ENCODE data around the gene KERA.
"Not testable (repeated sequence)": the region's sequence is repeated elsewhere in the genome, so short reads cannot be mapped to it uniquely, and the experiment has no call there.

KERA gene, protein sequence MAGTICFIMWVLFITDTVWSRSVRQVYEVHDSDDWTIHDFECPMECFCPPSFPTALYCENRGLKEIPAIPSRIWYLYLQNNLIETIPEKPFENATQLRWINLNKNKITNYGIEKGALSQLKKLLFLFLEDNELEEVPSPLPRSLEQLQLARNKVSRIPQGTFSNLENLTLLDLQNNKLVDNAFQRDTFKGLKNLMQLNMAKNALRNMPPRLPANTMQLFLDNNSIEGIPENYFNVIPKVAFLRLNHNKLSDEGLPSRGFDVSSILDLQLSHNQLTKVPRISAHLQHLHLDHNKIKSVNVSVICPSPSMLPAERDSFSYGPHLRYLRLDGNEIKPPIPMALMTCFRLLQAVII

DNA sequence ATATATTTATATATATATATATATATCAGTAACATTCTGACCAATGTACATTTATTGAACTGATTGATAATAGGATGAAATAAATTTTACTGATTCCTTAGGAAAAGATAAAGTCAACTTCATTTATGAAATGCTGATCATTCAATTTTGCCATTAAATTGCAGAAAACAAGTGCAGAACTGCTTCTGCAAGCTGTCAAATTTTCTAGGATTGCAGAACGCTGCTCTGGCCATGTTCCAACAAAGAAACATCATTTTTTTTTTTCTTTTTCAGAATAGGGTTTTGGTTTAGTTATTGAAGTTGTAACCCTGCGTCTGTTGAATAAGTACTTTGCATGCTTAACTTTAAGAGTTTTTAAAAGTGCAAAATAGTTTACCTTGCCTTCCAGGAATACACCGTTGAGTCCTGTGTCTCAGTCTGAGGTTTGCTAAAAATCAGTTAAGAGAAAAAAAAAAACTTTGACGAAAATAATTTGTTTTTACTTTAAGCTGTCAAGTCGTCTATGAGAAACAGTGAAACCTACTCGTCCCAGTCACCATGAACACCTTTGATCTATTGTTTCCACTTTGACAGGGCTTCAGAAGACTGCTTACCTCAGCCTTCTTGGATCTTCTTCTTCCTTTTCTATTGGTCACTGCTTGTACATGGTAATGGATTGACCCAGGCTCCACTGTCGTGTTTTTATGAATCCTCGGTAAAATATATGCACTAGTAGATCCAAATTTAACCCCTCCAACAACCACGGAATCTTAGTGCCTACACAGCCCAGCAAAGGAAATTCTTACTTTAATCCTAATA, at the start of gene KERA:
Gene KERA (minus strand): TSS at position 657 of the 798 bp plus-strand sequence. CDS start 1,743 bp downstream, outside the sequence.
- DNase-seq = no peak

DNA sequence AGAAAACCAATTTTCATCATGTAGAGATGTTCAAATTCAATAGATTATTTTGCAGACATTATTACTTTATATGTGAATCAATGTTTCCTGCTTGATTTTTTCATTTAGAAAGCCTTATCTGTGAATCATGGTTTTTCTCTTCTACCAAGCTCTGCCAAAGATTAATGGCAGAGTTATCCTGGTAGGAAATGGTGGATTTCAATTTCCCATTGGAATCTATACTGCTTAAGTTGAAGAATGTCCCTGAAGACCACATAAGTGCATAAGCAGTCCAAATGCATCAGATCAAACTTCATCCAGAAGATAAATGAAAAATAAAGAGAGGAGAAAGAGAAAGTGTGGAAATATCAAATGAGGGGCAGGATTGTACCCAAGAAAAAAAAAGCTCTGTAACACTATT, 48.5 kb upstream of the KERA start:
- no peak for DNase-seq

DNA sequence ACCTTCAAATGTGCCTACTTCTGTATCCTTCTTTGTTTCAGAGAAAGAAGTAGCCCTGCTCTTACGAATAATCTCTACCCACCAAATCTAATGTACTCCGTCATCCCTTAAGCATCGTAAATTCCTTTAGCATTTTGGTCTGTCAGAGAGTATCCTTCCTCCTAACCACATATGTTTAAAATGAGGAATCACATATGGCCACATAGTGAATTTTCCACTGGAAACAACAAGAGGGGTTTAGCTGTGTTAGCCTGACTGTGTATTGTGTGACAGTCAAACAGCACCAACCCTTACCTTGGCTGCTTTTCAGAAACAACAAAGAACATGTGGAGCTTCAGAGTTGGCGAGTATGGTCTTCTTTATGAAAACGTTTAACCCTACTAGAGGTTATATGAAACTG, 48.0 kb upstream of the KERA start:
- DNase-seq = no peak

DNA sequence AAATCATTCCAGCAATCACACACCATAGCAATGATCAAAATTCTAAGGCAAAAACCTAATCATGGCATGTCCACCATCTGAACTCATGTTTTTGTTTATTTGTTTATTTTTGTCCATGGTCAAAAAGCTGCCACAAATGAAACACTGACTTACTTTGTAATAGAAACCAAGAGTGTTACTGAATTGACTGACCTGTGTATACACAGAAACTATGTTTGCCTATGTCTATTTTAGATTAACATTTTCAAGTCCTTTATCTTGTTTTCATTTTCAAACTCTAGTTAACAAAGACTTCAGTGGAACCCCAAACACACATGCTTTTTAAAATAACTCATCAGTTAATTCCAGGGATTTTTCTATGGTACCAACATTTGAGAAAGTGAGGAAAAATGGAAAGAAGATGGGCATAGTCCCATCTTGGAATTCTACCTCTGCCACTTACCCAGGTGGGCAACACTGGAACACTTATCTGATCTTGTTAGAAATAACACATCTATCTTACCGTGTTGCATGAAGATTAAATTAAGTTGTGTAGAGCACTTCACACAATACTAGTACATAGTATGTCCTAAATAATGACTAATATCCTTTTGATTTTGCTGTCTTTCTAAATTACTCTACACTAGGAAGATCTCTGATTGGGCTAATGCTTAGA, 47.1 kb upstream of the KERA start:
- DNase-seq = no peak

DNA sequence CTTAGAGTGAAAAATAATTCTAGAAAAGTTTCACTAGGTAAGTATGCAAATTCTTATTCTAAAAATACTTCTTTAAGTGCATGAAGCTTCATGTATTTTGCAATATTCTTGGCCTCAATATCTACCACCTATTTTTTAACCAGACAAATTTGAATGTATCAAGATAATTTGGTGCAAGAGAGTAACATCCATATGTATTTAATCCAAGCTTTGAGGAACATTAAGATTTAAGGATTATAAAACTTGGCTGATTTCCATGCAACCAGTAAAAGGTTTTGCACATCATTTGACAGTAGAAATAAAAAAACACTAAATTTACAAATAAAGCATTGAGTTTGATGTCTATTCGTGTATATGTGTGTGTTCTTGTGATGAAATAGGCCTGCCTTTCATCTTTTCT, 45.8 kb upstream of the KERA start:
- no peak for DNase-seq

DNA sequence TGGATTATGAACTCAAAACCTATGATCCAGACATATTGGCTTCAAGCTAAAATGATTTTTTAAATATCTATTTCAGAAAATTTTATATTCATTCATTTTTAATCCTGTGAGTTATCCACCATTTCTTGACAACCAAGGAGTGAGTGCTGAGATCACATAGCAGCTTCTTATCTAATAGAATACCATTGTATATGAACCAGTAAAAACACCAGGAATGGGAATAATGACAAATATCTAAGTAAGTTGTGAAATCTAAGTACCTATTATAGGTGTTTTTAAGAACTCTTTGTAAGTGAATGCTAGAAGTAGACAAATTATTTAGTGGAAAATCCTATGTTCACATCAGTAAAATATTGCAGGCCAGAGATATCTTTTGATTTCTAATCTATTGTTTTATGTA, 45.3 kb upstream of the KERA start:
- no peak for DNase-seq

DNA sequence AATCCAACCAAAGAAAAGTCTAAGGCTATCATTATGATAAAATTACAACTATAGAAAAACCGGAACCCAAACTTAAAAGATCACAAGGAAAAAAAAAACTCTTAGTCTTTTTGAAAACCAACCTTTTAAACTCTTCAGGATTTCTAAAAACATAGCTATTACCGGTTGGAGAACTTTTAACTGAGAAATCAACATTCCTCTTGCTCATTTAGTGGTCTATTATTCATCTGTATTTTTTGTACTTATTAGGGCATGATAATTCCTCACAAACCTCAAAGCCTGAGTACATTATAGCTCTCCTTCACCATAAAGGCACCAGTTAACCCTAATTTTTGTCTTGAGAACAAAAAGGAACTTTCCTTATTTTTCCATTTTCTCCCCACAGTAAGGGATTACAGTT, 43.1 kb upstream of the KERA start:
- no peak for DNase-seq

DNA sequence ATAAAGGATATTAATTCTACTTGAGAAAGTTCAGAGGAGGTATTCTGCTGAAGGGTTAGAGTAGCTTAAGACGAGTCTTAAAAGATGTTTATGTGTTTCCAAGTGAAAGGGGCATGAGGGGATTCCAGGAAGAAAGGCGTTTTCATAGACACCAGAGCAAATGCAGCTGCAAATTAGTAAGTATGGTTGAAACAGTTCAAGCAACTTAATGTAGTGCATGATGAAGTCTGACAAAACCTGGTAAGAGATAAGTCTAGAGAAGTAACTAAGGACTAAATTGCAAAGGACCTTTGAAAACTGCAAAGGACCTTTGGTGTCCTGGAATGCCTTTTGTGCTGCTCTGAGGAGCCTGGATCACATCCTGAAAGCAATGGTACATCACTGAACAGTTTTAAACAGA, 42.0 kb upstream of the KERA start:
- DNase-seq = no peak

DNA sequence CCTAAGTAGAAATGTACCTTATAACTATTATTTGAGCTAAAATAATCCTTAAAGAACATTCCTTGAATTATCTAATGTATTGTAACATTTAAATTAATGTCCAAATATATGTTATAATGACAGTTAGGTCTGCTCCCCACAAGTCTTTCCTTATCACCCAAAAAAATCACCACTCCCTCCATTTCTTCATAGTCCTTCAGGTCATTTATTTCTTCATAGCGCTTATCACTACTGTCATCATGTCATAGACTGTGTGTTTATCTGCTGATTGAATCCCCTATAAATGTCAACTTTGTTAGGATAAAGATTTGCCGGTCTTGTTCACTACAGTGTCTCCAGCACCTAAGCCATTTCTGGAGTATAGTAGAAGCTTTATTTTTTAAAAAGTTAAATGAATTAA, 41.5 kb upstream of the KERA start:
- no peak for DNase-seq

DNA sequence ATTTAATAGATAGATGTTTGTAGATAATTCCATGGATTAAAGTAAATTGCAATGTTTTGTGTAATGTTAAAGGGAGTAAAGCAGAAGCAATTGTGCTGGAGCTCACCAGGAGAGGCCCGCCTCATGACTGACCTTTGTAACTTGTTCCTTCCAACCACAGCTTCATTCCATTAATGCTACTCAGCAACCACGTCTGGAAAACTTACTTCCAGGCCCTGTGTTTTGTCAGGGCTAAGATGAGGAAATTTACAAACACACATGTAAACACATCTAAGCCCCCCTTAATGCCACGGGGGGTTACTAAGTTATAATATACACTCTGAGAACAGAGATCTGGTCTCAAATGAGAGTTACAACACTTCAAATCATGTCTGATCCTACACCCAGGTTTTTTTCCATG, 41.1 kb upstream of the KERA start:
- no peak for DNase-seq

DNA sequence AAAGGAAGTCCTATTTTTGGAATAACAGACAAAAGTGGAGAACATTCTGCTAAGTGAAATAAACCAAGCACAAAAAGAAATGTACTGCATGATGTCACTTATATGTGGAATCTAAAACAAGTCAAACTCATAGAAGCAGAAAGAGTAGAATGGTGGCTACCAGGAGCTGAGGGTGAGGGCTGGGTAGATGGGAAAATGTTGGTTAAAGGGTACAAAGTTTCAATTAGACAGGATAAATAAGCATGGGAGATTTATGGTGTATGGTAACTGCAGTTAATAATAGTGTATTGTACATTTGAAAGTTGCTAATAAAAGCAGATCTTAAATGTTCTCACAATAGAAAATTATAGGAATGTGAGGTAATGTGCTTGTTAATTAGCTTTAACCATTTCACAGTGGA, 40.6 kb upstream of the KERA start:
- no peak for DNase-seq

DNA sequence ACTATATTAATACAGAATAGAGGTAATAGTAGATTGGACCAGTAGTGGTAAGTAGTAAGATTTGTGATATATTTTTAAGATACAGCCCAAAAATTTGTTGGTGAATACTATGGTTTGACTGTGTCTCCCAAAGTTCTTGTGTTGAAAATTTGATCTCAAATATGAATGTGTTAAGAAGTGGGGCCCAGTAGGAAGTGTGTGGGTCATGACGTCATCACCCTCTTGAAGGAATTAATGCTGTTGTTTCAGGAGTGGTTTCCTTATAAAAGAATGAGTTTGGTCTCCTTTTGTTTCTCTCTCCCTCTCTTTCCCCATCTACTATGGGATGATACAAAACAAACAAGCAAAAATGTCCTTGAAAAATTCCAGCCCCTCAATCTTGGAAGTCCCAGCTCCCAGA, 37.1 kb upstream of the KERA start:
- DNase-seq = no peak

DNA sequence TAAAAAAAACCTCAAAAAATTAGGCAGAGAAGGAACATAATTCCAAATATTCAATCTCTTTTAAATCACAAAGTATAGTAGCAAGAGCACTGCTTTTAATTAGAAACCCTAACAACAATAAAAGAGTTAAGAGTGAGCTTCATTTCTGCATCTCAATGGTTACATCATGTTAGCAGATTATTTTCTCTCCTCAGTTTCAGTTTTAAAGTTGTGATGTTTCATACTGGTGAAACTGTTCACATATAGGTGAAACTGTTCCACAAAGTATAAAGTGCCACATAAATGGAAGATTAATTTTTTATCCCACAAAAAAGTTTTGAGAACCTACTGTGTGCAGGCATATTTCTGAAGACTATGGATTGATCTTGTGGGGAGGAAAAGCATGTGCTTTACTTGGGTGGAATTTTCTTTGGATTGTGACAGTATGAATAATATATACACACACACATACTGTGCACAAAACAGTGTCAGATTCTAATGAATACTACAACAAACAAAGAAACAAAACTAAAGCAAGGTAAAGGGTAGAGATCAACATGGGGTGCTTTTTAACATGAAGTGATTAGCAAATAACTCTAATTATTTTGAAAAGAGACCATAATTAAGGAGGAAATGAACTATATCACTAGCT, 36.3 kb upstream of the KERA start:
- DNase-seq = no peak

DNA sequence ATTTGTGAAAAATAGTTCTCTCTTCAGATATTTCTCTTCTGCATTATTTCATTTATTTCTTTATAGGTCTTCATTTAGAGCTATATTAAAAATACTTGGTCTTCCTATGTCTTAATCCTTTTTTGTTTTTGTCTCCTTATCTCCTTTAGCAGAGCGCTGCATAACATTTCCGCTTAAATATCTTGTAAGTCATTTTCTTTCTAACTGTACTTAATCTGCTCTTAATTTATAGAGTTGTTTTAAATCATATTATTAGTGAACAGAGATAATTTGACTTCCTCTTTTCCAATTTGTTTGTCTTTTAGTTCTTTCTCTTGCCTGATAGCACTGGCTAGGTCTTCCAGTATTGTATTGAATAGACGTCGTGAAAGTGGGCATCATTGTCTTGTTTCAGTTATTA, 35.5 kb upstream of the KERA start:
- DNase-seq = no peak

DNA sequence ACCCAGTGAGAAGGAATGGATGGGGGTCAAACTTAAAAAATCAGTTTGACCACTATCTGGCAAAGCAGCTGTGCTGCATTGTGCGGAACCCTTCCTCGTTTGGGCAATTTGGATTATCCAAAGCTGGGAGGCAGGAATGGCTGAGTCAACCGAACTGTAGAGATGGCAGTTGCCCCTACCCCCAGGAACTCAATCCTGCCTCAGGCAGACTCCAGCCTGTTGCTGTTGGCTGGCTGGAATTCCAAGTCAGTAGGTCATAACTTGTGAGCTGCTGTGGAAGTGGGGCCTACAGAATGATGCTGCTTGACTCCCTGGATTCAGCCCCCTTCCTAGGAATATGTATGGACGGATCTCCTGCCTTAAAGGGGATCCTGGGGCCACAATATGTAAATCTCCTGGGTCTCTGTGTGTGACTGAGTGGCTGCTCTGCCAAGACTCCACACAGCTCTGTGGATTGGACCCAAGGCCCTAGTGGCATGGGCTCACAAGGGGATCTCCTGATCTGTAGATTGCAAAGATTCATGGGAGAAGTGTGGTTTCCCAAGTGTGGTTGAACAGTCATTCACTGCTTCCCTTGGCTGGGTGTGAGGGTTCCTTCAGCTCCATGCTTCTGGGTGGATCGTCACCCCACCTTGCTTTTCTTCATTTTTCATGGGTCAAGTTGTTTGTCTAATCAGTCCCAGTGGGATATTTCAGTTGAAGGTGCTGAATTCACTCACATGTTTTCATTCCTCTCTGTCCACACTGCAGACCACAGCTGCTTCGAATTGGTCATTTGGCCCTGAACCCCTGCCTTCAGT, 34.3 kb upstream of the KERA start:
- DNase-seq = no peak

DNA sequence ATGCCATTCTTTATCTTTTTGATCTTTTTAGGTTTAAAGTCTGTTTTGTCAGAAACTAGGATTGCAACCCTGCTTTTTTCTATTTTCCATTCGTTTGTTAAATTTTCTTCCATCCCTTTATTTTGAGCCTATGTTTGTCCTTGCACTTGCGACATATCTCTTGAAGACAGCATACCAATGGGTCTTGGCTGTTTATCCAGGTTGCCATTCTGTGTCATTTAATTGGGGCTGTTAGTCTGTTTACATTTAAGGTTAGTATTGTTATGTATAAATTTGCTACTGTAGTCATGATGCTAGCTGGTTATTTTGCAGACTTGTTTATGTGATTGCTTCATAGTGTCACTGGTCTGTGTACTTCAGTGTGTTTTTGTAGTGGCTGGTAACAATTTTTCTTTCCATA, 32.1 kb upstream of the KERA start:
- not testable (repeated sequence) for DNase-seq

DNA sequence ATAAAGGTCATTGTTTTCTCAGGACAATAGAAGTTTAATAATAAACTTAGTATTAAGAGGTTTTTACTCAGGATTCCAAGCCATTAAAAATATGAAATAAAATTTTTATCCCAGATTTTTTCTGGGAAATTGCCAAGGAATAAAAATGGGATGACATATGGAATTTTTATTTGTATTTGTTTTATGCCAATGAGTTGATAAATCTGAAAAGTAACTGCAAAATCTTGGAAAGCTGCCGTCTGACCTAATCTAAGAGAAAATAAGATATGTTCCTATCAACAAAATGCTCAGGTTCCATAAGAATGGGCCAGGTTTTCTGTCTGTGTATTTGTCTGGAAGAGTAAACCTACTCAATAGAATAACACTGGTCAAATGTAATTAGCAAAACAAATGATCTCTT, 22.2 kb upstream of the KERA start:
- DNase-seq = no peak

DNA sequence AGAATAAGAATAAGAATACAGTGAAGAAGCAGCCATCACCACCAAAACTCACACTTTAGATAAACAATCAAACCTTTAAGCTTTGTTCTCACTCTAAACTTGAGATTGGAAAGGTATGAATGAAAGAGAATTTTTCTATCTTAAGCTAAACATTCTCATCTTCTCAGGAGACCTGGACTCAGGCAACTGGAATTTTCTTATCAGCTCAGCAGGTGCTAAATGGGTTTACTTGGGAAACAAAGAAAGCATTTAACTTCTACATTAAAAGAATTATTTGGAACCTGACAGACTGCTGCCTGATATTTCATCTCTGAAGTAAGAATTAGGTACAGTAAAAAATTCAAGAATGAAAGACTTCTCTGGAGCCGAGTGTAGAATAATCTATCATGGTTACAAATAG, 20.7 kb upstream of the KERA start:
- DNase-seq = no peak

DNA sequence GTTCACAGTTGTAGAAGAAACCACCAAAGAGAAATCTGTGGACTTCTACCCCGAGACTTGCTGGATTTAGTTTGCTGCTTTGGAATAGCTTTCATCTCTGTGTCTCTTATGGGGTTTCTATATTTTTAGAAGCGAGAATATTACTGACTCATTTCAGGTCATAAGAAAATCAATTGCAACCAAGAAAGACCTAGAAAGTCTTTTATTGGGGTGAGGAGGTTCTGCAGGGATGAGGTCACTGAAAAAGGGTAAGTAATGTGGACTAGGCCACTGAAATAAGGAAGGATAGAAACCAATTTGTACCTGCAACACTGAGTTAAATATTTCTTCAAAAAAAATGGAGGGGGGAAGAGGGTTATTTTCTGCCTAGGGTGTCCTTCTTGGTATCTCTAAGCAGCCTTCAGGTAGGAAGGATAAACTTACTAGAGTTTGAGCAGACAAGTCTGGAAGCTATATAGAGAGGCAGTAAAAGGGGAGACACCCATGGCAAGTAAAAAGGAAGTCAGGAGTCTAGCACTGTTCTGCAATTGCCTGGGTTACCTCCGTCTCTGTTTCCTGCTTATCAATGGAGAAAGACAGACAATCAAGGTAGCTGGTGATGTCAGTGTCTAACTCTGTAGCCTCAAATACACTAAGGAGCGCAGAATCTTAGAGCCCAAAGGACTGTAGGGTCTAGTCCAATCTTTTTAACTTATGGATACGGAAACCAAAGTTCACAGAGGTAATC, 19.6 kb upstream of the KERA start:
- DNase-seq = no peak

DNA sequence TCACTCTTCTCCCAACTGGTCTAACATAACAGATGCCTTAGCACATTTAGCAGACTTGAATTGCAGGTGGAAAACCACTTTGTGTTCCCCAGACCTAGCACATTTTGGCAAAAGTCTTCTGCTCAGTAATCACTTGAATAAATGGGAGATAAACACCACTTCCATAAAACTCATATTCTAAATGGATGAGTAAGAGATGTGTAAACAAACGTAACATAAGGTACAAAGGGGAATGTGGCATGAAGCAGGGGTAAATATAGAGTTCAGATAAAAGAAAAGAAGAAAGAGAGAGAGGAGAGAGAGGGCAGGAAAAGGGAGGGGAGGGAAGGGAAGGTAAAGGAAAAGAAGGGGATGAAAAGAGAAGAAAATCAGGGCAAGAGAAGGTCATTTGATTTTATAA, 17.0 kb upstream of the KERA start:
- DNase-seq = no peak

DNA sequence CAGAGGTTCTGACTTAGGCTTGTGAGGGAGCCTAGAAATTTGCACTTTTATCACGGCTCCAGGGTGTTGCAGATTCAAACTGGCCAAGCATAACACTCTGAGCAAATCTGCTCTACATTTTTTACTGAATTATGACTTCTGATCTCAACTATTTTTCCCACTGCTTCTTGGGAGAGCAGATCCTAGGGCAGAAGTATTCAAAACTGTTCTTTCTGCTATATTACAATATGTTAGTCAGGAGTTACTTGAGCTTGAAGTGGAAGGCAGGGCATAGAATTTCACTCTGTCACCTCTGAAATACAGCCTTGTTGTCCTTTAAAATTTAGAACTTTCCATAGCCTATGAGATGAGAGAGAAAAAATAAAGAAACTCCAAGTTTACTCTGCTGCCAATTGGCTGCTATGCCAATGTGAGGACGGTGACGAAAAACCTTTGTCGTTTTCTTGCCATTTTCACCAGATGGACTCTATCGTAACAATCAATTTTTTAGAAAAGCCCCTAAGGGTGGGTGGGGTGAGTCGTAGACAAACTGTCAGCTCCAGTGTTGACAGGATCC, 16.4 kb upstream of the KERA start:
- DNase-seq = no peak

DNA sequence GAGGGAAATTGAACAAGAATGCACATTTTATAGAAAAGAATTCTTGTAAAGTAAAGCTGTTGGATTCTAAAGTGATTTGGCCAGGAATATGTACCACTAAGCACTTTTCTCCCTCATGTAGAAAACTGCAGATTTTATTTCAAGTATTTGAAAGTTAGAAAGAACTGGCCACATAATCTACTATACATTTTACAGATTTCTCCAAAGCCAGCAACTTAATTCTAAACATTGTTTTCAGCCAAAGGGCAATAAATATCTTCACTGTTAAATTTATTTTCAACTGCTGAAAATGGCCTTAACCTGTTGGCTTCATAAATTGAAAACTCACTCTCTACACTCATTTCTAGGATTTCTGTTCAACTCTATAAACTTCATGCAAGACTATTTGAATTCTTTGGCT, 15.6 kb upstream of the KERA start:
- no peak for DNase-seq

Measured in activated CD8-positive, alpha-beta memory T cell treated with anti-CD3 and anti-CD28 coated beads for 24 hours (primary cell).